Fibroblast of lung (primary cell): ENCODE measurements around the gene MEP1A.

Source experiments
- CTCF ChIP-seq, 2 donors: IDR thresholded peaks in 1 of 2; conservative IDR thresholded peaks in 1 of 2; 1 replicate in 1 of 2; 2 replicates in 1 of 2; pipeline ENCODE4 v1.5.1; 2011 to 2012; ENCODE audit warnings: low read length in 2 of 2, control low read depth in 1 of 2, inconsistent platforms in 1 of 2, low read depth in 1 of 2, mild to moderate bottlenecking in 1 of 2
- EZH2 ChIP-seq: IDR thresholded peaks from 2 replicates; pipeline ENCODE4 v1.5.1; 2012; ENCODE audit warnings: low read length, control low read depth, mild to moderate bottlenecking; ENCODE audit errors: missing control alignments

- no peak for TF ChIP-seq CTCF (conservative IDR thresholded peaks at IDR 0.05 in 1 of 2, IDR thresholded peaks at IDR 0.05 in 1 of 2; ENCODE audit: low read depth in 1 of 2, low read length in 2 of 2)
- no peak for TF ChIP-seq EZH2
Measured at GRCh38 chr6:46757214-46757596, 36.0 kb upstream of the MEP1A start.
